ENCODE data around the gene ACADM. TPM values are rescaled to one million over a fixed set of nuclear protein-coding genes. Genes with fewer than 3 reads are reported as not detected.
A peak's percentile ranks its signal among the peaks of the same experiment; 100 is the strongest.
"Not testable (repeated sequence)": the region's sequence is repeated elsewhere in the genome, so short reads cannot be mapped to it uniquely, and the experiment has no call there.

Gene ACADM
- total RNA-seq, 2 experiments from 2014 or later = 3.5 to 4.7 TPM

DNA sequence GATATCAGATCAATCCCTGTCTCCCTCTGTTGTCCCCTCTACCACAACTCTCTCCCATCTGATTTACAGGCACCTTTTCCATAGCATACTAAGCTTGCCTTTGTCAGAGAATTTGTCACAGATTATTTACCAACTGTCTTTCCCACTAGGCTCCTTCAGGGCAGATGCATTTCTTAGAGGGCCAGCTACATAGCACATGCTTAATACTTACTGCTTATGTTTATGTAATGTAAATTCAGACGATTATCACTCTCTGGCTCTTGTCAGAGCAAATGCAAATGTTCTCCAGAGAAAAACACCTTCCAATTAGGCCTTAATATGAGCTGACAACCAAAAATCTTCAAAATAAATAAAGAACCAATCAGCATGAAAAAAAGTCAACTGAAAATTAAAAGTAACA lies 46.3 kb downstream of the ACADM start:
- H3K9me3 Mint-ChIP-seq = peaks cover 2% of the 10 kb centered on the region
- intact Hi-C loops (cut with DNase I, micrococcal nuclease) = no loop called here
- no peaks in the 10 kb centered on the region for H3K27me3 ChIP-seq (ENCODE audit: control insufficient read depth in 1 of 2, insufficient read depth in 2 of 2, low read length in 2 of 2)
- H3K36me3 Mint-ChIP-seq (ENCODE audit: low read depth) = no peaks in the 10 kb centered on the region
- H3K4me3 Mint-ChIP-seq = no peak overlapping the region
- ATAC-seq (ENCODE audit: poor library complexity) (no peak), DNase-seq (no peak)
- TF ChIP-seq, protein P1, sequence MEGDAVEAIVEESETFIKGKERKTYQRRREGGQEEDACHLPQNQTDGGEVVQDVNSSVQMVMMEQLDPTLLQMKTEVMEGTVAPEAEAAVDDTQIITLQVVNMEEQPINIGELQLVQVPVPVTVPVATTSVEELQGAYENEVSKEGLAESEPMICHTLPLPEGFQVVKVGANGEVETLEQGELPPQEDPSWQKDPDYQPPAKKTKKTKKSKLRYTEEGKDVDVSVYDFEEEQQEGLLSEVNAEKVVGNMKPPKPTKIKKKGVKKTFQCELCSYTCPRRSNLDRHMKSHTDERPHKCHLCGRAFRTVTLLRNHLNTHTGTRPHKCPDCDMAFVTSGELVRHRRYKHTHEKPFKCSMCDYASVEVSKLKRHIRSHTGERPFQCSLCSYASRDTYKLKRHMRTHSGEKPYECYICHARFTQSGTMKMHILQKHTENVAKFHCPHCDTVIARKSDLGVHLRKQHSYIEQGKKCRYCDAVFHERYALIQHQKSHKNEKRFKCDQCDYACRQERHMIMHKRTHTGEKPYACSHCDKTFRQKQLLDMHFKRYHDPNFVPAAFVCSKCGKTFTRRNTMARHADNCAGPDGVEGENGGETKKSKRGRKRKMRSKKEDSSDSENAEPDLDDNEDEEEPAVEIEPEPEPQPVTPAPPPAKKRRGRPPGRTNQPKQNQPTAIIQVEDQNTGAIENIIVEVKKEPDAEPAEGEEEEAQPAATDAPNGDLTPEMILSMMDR (IDR thresholded peaks at IDR 0.05) = no peak
- POLR2A ChIA-PET = no interaction called here
- H3K4me1 Mint-ChIP-seq (ENCODE audit: low read depth) = no peaks in the 10 kb centered on the region
- H3K4me3 ChIP-seq (ENCODE audit: low read length) = no peak overlapping the region
- H3K4me1 ChIP-seq (ENCODE audit: insufficient read depth, low read length) = no peaks in the 10 kb centered on the region
- H3K27ac Mint-ChIP-seq = no peak overlapping the region
- H3K36me3 ChIP-seq (ENCODE audit: insufficient read depth, low read length) = no peaks in the 10 kb centered on the region
- H3K27me3 Mint-ChIP-seq = peaks cover 4% of the 10 kb centered on the region
- H3K9me3 ChIP-seq (ENCODE audit: control insufficient read depth in 1 of 2, insufficient read depth in 1 of 2, low read length in 2 of 2) = no peaks in the 10 kb centered on the region
- H3K27ac ChIP-seq (ENCODE audit: low read depth in 1 of 2, low read length in 2 of 2) = no peak overlapping the region
- CTCF ChIA-PET = no interaction called here

DNA sequence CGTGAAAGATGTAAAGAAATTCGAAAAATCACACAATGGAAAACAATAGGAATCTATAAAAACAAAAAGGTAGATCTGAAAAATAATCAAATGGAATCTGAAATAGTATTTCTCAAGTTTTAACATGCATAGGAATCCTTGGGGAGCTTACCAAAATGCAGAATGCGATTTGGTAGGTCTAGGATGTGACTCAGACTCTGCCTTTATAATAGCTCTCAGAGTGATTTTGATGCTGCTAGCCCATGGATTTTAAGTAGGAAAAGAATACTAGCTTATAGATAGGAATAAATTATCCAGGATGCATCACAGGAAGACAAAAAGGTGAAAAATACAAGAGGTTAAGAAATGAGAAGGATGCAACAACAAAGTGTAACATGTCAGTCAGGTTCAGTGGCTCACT lies 47.5 kb downstream of the ACADM start:
- intact Hi-C loops (cut with DNase I, micrococcal nuclease) = no loop called here
- ATAC-seq (ENCODE audit: poor library complexity) = no peak
- ChIA-PET CTCF (no interaction called here), POLR2A (no interaction called here)
- Mint-ChIP-seq H3K27ac (no peak overlapping the region), H3K36me3 (ENCODE audit: low read depth) (no peaks in the 10 kb centered on the region), H3K4me1 (ENCODE audit: low read depth) (no peaks in the 10 kb centered on the region), H3K4me3 (no peak overlapping the region), H3K9me3 (peaks cover 2% of the 10 kb centered on the region), H3K27me3 (peaks cover 5% of the 10 kb centered on the region)
- Histone ChIP-seq H3K4me1 (ENCODE audit: insufficient read depth, low read length) (no peaks in the 10 kb centered on the region), H3K36me3 (ENCODE audit: insufficient read depth, low read length) (no peaks in the 10 kb centered on the region), H3K4me3 (ENCODE audit: low read length) (no peak overlapping the region), H3K27ac (ENCODE audit: low read depth in 1 of 2, low read length in 2 of 2) (no peak overlapping the region), H3K27me3 (ENCODE audit: control insufficient read depth in 1 of 2, insufficient read depth in 2 of 2, low read length in 2 of 2) (no peaks in the 10 kb centered on the region), H3K9me3 (ENCODE audit: control insufficient read depth in 1 of 2, insufficient read depth in 1 of 2, low read length in 2 of 2) (no peaks in the 10 kb centered on the region)
- TF ChIP-seq, protein P1 (IDR thresholded peaks at IDR 0.05) = no peak
- DNase-seq = no peak

DNA sequence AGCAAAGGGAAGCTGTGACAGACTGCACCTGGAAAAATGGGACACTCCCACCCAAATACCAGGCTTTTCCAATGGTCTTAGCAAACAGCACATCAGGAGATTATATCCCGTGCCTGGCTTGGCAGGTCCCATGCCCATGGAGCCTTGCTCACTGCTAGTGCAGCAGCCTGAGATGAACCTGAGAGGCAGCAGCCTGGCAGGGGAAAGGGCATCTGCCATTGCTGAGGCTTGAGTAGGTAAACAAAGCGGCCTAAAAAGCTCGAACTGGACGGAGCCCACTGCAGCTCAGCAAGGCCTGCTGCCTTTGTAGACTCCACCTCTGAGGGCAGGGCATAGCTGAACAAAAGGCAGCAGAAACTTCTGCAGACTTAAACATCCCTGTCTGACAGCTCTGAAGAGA lies 53.3 kb downstream of the ACADM start:
- intact Hi-C loops (cut with DNase I, micrococcal nuclease); H3K36me3 Mint-ChIP-seq (ENCODE audit: low read depth); H3K9me3 Mint-ChIP-seq; CTCF ChIA-PET; H3K9me3 ChIP-seq (ENCODE audit: control insufficient read depth in 1 of 2, insufficient read depth in 1 of 2, low read length in 2 of 2); H3K27ac ChIP-seq (ENCODE audit: low read depth in 1 of 2, low read length in 2 of 2); H3K4me3 Mint-ChIP-seq; DNase-seq; H3K27ac Mint-ChIP-seq; H3K4me1 ChIP-seq (ENCODE audit: insufficient read depth, low read length); H3K4me3 ChIP-seq (ENCODE audit: low read length); H3K36me3 ChIP-seq (ENCODE audit: insufficient read depth, low read length); ATAC-seq (ENCODE audit: poor library complexity); H3K4me1 Mint-ChIP-seq (ENCODE audit: low read depth); POLR2A ChIA-PET; H3K27me3 ChIP-seq (ENCODE audit: control insufficient read depth in 1 of 2, insufficient read depth in 2 of 2, low read length in 2 of 2): not testable (repeated sequence)
- peaks cover 14% of the 10 kb centered on the region for H3K27me3 Mint-ChIP-seq

DNA sequence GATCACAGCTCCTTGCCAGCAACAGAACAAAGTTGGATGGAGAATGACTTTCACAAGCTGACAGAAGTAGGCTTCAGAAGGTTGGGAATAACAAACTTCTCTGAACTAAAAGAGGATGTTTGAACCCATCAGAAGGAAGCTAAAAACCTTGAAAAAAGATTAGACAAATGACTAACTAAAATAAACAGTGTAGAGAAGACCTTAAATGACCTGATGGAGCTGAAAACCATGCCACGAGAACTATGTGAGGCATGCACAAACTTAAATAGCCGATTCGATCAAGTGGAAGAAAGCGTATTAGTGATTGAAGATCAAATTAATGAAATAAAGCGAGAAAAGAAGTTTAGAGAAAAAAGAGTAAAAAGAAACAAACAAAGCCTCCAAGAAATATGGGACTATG lies 54.2 kb downstream of the ACADM start:
- CTCF ChIA-PET = not testable (repeated sequence)

DNA sequence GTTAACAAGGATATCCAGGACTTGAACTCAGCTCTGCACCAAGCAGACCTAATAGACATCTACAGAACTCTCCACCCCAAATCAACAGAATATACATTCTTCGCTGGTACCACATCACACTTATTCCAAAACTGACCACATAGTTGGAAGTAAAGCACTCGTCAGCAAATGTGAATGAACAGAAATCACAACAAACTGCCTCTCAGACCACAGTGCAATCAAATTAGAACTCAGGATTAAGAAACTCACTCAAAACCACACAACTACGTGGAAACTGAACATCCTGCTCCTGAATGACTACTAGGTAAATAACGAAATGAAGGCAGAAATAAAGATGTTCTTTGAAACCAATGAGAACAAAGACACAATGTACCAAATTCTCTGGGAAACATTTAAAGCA lies 55.7 kb downstream of the ACADM start:
- H3K36me3 ChIP-seq (ENCODE audit: insufficient read depth, low read length); H3K9me3 Mint-ChIP-seq; POLR2A ChIA-PET; H3K4me3 Mint-ChIP-seq; H3K27ac Mint-ChIP-seq; DNase-seq; H3K27me3 ChIP-seq (ENCODE audit: control insufficient read depth in 1 of 2, insufficient read depth in 2 of 2, low read length in 2 of 2); H3K27ac ChIP-seq (ENCODE audit: low read depth in 1 of 2, low read length in 2 of 2); ATAC-seq (ENCODE audit: poor library complexity); H3K4me1 Mint-ChIP-seq (ENCODE audit: low read depth); H3K36me3 Mint-ChIP-seq (ENCODE audit: low read depth); H3K4me1 ChIP-seq (ENCODE audit: insufficient read depth, low read length); H3K4me3 ChIP-seq (ENCODE audit: low read length); CTCF ChIA-PET; H3K9me3 ChIP-seq (ENCODE audit: control insufficient read depth in 1 of 2, insufficient read depth in 1 of 2, low read length in 2 of 2): not testable (repeated sequence)
- intact Hi-C loops (cut with DNase I, micrococcal nuclease) = loop anchor here (10.0 kb wide), 2 partner anchors 1905 to 1995 kb away; partner anchors contain the start of genes MIGA1 (in 1 of the 2) and ZZZ3 (in 1 of the 2)
- H3K27me3 Mint-ChIP-seq = peaks cover 14% of the 10 kb centered on the region

More for the DNA sequence above, 54.2 kb downstream of the ACADM start:
- ATAC-seq (ENCODE audit: poor library complexity); H3K4me3 ChIP-seq (ENCODE audit: low read length); H3K27ac Mint-ChIP-seq; H3K36me3 ChIP-seq (ENCODE audit: insufficient read depth, low read length); H3K27me3 ChIP-seq (ENCODE audit: control insufficient read depth in 1 of 2, insufficient read depth in 2 of 2, low read length in 2 of 2); H3K36me3 Mint-ChIP-seq (ENCODE audit: low read depth); DNase-seq; POLR2A ChIA-PET; H3K9me3 ChIP-seq (ENCODE audit: control insufficient read depth in 1 of 2, insufficient read depth in 1 of 2, low read length in 2 of 2); intact Hi-C loops (cut with DNase I, micrococcal nuclease); H3K9me3 Mint-ChIP-seq; H3K4me3 Mint-ChIP-seq; H3K4me1 ChIP-seq (ENCODE audit: insufficient read depth, low read length); H3K4me1 Mint-ChIP-seq (ENCODE audit: low read depth); H3K27ac ChIP-seq (ENCODE audit: low read depth in 1 of 2, low read length in 2 of 2): not testable (repeated sequence)
- peaks cover 14% of the 10 kb centered on the region for H3K27me3 Mint-ChIP-seq

DNA sequence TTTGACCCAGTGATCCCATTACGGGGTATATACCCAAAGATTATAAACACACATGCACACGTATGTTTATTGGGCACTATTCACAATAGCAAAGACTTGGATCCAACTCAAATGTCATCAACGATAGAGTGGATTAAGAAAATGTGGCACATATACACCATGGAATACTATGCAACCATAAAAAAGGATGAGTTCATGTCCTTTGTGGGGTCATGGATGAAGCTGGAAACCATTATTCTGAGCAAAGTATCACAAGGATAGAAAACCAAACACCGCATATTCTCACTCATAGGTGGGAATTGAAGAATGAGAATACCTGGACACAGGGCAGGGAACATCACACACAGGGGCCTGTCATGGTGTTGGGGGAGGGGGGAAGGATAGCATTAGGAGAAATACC lies 59.4 kb downstream of the ACADM start:
- H3K9me3 Mint-ChIP-seq; DNase-seq; H3K27ac ChIP-seq (ENCODE audit: low read depth in 1 of 2, low read length in 2 of 2); H3K36me3 ChIP-seq (ENCODE audit: insufficient read depth, low read length); ATAC-seq (ENCODE audit: poor library complexity); POLR2A ChIA-PET; H3K9me3 ChIP-seq (ENCODE audit: control insufficient read depth in 1 of 2, insufficient read depth in 1 of 2, low read length in 2 of 2); H3K4me3 ChIP-seq (ENCODE audit: low read length); H3K27me3 ChIP-seq (ENCODE audit: control insufficient read depth in 1 of 2, insufficient read depth in 2 of 2, low read length in 2 of 2); H3K27me3 Mint-ChIP-seq; H3K27ac Mint-ChIP-seq; CTCF ChIA-PET: not testable (repeated sequence)
- peaks cover 19% of the 10 kb centered on the region for H3K4me1 ChIP-seq (ENCODE audit: insufficient read depth, low read length)
- Mint-ChIP-seq H3K4me3 (peak overlapping the region; percentile 23), H3K4me1 (ENCODE audit: low read depth) (peaks cover 34% of the 10 kb centered on the region), H3K36me3 (ENCODE audit: low read depth) (peaks cover 28% of the 10 kb centered on the region)
- intact Hi-C loops (cut with DNase I, micrococcal nuclease) = loop anchor here (2.0 to 10.0 kb wide), 3 partner anchors 65 to 1991 kb away; partner anchors contain the start of genes MIGA1 (in 1 of the 2) and ZZZ3 (in 1 of the 2)

Measured in CD4-positive, alpha-beta T cell (primary cell).